Measurements from ENCODE around the gene KDF1.

GRCh38 chr1:26957306-26957705 is 3.0 kb downstream of the KDF1 start:
- TF ChIP-seq, protein P1, sequence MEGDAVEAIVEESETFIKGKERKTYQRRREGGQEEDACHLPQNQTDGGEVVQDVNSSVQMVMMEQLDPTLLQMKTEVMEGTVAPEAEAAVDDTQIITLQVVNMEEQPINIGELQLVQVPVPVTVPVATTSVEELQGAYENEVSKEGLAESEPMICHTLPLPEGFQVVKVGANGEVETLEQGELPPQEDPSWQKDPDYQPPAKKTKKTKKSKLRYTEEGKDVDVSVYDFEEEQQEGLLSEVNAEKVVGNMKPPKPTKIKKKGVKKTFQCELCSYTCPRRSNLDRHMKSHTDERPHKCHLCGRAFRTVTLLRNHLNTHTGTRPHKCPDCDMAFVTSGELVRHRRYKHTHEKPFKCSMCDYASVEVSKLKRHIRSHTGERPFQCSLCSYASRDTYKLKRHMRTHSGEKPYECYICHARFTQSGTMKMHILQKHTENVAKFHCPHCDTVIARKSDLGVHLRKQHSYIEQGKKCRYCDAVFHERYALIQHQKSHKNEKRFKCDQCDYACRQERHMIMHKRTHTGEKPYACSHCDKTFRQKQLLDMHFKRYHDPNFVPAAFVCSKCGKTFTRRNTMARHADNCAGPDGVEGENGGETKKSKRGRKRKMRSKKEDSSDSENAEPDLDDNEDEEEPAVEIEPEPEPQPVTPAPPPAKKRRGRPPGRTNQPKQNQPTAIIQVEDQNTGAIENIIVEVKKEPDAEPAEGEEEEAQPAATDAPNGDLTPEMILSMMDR (IDR thresholded peaks at IDR 0.05; ENCODE audit: borderline replicate concordance, extremely low read depth, low read length, poor library complexity, severe bottlenecking), result no peak
- TF ChIP-seq EZH2 (IDR thresholded peaks at IDR 0.05; ENCODE audit: borderline replicate concordance, low read depth, low read length, severe bottlenecking), result no peak

Data from DND-41 (cell line).